GM18951 (cell line): ENCODE measurements around the gene CAPZA1.
A peak's percentile ranks its signal among the peaks of the same experiment; 100 is the strongest.

ENCODE experiments used
- POLR2A ChIP-seq: IDR thresholded peaks from 4 replicates; pipeline ENCODE4 v1.6.1; 2011; ENCODE audit warnings: mild to moderate bottlenecking; ENCODE audit not compliant: insufficient read length, insufficient read depth; ENCODE audit errors: extremely low read depth
- in situ Hi-C: fragments of 300-500 bp; cut with MboI; formaldehyde crosslinking; loops from one replicate; pipeline ENCODE4 v1.12.0; 2022; ENCODE audit warnings: low sequenced_read_pairs, mixed read lengths, inconsistent platforms; ENCODE audit not compliant: unreplicated experiment

Gene CAPZA1

DNA sequence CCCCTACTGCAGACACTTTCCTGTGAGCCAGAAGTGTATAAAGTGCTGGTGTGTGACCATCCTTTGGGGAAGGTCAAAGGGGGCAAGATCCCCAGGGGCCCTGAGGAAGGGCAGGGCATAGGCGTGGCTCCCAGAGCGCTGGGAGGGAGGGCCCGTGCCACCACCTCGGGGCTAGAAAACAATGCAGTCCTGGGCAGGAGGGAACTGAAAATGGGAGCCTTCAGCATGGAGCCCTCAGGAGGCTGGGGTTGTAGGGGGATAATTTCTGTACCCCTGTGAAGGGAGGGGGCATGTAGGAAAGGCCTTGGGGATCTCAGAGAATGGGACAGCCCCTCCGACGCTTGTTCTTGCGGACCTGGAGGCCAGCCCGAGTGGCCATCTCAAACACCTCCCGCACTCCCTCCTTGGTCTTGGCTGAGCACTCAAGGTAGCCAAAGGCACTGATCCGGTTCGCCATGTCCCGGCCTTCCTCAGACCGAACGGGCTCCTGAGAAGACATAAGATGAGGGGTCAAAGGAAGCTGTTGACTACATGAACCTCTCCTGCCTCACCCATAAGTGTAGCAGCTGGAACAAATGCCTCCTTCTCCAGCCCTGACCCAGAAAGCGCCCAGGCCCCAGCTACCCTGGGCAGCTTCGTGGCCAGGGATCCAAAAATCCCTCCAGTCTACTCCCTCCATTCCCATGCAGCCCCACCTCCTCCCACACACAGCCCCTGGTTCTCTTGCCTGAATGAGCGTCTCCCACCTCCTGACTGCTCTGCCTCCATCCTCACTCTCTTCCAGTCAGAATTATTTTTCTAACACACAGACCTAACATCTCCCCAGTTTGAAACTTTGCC is 81.8 kb downstream of the CAPZA1 start:
- TF ChIP-seq POLR2A: peak; percentile 18
- in situ Hi-C loops: loop anchor here (25.0 kb wide), 1 partner anchor 336 kb away; no protein-coding TSS in a partner anchor

DNA sequence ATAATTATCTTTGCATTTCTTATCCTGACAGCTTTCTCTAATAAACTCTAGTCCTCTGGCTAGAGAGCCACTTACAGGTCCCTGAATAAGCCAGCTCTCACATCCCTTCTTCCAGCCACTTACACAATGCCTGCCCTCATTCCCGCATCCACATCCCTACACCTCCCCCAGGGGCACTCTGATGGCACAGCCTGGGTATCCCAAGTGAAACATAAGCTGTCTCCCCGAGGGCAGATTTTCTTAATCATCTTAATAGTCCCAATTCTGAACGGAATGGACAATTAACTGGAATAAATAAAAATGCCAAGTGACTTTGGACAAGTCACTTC is 82.4 kb downstream of the CAPZA1 start:
- in situ Hi-C loops: loop anchor here (25.0 kb wide), 1 partner anchor 335 kb away; no protein-coding TSS in a partner anchor
- TF ChIP-seq POLR2A: no peak

DNA sequence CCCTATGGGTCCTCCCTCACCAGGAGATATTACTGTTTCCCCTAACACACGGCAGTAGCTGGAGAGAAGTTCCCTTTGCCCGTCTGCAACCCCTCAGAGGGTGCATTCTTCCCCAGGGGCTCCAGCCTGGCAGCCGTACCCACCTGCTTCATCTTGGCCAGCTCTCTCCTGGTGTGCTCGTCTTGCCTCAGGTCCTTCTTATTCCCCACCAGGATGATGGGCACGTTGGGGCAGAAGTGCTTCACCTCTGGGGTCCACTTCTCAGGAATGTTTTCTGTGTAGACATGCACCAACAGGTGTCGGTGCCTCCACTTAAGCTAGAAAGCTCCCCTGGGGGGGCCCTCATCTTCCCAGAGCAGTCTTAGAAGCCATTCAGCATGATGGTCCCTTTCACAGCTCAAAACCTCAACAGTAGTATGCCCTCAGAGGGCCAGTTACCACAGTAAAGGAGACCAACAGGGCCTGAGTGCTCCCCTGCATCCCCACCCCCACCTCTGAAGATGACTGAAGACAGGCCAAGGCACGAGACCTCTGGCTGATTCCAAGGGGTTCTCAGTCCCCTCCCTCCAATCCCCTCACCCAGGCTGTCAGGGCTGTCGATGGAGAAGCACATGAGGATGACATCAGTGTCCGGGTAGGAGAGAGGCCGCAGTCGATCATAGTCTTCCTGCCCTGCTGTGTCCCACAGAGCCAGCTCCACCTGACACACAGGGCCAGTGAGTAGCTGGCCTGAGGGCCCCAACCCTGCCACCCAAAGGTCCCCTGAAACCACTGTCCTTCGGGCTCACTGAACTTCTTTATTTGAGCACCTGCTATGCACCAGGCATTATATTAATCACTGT is 83.0 kb downstream of the CAPZA1 start:
- peak; percentile 3 for TF ChIP-seq POLR2A
- in situ Hi-C loops: loop anchor here (25.0 kb wide), 1 partner anchor 335 kb away; no protein-coding TSS in a partner anchor

DNA sequence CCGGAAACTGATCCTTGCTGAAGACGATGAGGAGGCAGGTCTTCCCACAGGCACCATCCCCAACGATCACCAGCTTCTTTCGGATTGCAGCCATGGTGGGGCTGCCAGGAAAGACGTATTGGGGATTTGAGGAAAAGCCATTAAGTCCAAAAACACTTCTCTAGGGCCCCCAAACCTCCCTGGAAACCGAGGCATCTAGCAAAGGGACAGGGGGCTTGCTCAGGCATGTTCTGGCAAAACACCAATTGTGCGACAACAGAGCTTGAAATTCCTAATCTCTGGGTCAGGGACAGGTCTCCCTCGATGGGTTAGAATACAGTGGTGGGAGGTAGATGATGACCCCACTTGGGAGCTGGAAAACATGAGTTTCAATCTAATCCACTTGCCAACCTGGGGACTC is 84.1 kb downstream of the CAPZA1 start:
- in situ Hi-C loops: loop anchor here (25.0 kb wide), 1 partner anchor 334 kb away; no protein-coding TSS in a partner anchor
- no peak for TF ChIP-seq POLR2A

DNA sequence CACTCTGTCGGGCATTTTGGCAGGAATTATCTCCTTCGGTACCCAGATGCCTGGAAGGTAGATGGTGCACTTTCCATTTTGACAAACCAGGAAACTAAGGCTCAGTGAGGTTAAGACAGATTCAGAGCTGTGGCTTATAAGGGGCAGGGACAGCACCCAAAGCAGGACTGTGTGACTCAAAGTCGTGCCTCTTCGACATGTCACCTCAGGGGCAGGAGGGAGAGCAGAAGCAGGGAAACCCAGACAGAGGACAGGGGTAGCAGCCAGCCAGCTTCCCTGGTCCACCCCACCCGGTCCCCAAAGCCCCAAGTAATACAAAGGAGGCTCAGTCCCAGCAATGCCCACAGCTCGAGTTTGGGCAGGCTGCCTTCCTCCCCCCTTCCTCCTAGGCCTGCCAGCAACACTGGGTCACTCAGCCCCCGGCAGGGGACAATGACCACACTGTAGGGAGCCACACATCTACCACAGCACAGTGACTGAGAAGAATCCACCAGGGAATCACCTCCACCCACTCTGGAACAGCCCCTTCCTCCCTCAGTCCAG is 84.8 kb downstream of the CAPZA1 start:
- in situ Hi-C loops: loop anchor here (25.0 kb wide), 1 partner anchor 333 kb away; no protein-coding TSS in a partner anchor
- TF ChIP-seq POLR2A: no peak

DNA sequence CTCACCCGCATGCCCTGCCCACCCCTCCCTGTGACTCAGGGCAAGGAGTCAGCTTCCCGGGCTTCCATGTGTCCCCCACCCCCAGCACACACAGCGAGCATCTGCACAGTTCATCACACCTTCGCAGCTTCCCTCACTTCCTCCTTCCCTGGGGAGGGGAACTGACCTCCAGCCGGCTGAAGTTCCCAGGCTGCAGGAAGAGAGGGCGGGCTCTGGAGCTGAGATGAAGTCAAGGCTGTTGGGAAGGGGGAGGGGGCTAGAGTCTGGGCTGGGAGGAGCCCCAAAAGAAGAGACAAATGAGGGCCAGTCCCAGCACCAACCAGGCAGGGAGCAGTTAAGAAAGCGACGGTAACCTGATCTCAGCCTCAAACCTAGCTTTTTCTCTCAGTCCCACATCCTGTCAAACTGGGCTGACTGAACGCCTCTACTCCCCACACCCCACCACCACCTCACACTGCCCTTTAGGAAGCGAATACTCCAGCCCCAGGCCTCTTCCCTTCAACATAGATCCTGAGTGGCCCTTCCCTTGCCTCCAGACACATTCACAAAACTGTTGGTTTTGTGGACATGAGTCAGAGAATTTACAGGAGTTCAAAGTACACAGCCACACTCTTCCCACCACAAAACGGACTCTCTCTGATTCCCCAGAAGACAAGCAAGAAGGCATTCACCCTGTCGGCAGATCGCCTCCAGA is 85.4 kb downstream of the CAPZA1 start:
- in situ Hi-C loops: loop anchor here (5.0 to 25.0 kb wide), 2 partner anchors 88 to 332 kb away; partner anchors contain the start of genes CAPZA1 and ST7L
- peak; percentile 73 for TF ChIP-seq POLR2A

DNA sequence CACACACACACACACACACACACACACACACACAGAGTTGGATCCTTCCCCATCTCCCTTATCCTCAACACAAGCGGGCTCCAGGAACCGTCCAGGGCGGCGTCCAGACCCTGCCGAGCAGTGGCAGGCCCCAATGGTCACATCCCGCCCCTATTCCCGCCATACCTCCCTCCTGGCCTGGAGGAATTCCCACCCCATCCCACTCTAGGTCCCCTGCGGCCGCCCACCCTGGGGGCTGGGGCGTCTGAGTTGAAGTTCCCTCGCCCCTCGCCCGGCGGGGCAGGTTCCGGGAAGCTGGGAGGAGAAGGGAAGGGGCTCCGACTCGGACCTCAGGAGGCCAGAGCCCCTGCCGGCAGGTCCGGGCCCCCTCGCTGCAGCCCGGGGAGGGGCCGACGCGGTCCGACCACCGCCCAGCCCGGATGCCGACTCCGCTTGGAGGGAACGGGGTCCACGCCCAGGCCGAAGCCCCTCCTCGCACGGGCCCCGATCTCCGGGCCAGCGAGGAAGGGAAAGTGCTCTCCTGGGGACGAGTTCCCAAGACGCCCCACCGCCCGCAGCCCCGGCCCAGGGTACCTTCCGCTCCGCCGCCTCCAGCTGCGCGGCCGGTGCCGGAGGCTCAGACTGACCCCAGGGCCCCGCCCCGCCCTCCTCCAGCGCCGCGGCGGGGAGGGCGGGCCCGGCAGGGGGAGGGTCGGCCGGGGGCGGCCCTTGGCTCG is 87.0 kb downstream of the CAPZA1 start, which contains the start of gene RHOC:
Gene RHOC, minus strand, starts transcription at position 623 of the 716 bp plus-strand sequence. CDS start 3,328 bp downstream, outside the sequence.
- in situ Hi-C loops: loop anchor here (5.0 to 25.0 kb wide), 2 partner anchors 89 to 331 kb away; partner anchors contain the start of genes CAPZA1 and ST7L
- TF ChIP-seq POLR2A: peak; percentile 77

DNA sequence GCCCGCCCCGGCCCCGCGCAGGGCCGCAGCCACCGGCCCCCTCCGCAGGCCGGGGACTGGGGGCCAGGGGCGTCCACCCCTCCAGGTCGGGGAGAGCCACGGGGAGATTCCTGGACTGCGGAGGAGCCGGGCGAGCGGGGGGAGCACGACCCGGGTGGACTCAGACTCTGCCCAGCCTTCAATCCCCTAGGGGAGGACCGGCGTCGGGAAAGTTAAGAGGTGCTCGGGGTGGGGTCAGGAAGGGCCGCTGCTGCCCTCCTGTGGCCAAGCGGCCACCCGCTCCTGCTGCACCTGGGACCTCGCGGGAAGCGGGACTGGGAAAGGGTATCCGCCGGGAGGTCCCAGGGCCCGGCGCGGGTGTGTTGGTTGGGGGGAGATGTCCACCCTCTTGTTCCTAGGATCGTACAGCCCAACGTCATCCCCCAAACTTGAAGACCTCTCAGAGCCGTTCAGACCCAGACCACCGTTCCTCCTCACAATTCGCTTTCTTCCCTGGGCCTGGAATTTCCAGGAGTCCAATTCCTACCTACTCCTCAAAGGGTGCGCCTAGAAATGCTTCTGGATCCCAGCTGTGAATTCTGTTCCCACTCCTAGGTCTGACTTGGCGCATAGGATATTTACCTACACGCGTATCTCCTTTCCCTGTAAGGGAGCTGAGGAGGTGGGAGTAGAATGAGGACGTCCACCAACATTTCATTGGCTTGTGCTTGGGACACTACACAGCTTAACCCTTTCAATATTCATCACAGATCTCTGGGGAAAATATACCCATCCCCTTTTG is 87.8 kb downstream of the CAPZA1 start:
- peak; percentile 51 for TF ChIP-seq POLR2A
- in situ Hi-C loops: loop anchor here (5.0 to 25.0 kb wide), 2 partner anchors 90 to 330 kb away; partner anchors contain the start of genes CAPZA1 and ST7L

DNA sequence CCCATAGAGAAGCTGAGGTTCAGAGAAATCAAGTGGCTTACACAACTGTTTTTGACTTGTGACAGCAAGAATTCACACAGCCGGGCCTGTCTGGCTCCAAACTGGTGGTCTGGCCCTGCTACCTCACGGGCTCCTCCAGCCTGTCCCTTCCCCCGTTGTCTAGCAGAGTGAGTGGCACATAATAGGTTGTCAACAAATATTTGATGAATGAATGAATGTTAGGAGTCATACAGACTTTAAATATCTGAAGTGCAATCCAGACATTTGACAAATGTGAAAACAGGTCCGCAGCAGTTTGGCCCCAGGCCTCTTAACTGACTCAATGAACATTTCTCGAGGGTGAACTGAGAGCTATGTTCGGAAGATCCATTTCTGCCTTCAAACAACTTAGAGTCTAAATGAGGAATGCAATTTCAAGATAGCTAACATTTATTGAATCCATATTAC is 88.4 kb downstream of the CAPZA1 start:
- in situ Hi-C loops: loop anchor here (5.0 to 25.0 kb wide), 2 partner anchors 91 to 329 kb away; partner anchors contain the start of genes CAPZA1 and ST7L
- no peak for TF ChIP-seq POLR2A

DNA sequence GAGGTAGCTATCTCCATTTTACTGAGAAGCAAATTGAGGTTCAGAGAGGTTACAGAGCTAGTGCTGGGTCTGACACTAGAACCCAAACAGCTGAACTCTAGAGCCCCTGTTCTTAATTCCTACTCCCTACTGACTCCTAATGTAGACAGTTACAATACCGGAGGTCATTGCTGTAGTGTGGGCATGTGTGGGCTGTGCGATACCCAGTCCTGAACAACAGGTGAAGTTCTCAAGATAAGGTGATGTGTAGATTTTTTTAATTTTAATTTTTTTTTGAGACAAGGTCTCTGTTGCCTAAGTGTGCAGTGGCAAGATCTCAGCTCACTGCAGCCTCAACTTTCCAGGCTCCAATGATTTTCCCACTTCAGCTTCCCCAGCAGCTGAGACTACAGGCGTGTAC is 88.9 kb downstream of the CAPZA1 start:
- in situ Hi-C loops: loop anchor here (5.0 to 25.0 kb wide), 2 partner anchors 91 to 329 kb away; partner anchors contain the start of genes CAPZA1 and ST7L

DNA sequence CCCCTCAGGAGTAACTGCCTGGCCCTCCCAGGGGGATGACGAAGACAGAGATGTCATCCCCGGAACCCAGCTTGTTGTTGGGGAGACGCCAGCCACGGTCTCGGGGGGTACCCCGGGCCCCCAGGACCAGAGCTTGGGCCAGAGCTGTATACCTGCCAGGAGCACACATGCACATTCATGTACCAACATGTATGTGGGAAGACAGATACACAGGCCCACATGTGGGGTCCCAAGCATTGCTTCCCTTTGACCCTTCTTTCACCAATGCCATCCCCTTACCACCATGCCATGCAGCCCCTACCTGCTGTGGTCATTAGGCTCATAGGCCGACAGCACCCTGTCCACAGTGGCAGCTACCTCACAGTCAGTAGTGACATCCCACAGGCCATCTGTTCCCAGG is 90.5 kb downstream of the CAPZA1 start:
- in situ Hi-C loops: loop anchor here (5.0 to 25.0 kb wide), 2 partner anchors 318 to 327 kb away; no protein-coding TSS in a partner anchor
- no peak for TF ChIP-seq POLR2A

More for the DNA sequence above, 88.9 kb downstream of the CAPZA1 start:
- no peak for TF ChIP-seq POLR2A

DNA sequence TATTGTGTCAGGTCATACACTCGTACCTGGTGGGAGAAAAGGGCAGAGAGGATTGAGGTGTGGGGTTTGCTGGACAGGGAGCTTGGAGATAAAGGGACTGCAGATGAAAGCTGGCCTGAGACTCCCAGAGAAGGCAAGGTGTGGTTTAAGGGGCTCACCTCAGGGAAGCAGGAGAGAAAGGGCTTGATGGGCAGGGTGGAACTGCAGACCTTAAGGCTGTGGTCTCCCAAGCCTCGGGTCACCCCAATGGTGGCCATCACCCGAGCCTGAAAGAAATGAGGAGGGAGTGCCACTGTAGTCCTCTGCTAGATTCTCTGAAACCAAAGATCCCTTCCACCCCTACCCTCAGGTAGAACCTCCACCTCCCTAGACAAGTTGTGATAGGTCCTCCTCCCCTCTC is 91.0 kb downstream of the CAPZA1 start:
- in situ Hi-C loops: loop anchor here (5.0 to 25.0 kb wide), 2 partner anchors 318 to 327 kb away; no protein-coding TSS in a partner anchor
- no peak for TF ChIP-seq POLR2A
